RWPE2 (cell line): ENCODE results near the gene MPRIP.

Source experiments
- ATAC-seq: fragments of 200-7000 bp; cut with Tn5 transposase; 3 replicates; pipeline ENCODE4 v1.9.1; 2021; ENCODE audit warnings: low read depth
- DNase-seq: peaks from one replicate; pipeline ENCODE4 v3.0.0-alpha.2; 2020; ENCODE audit warnings: low spot score
- H3K27ac ChIP-seq: fragments of 450-650 bp; 2 replicates; pipeline ENCODE4 v1.5.1; 2017; ENCODE audit warnings: mild to moderate bottlenecking; ENCODE audit not compliant: poor library complexity, severe bottlenecking
- H3K27me3 ChIP-seq: fragments of 250-450 bp; sonication (Bioruptor Pico); 2 replicates; pipeline ENCODE4 v1.5.1; 2021; ENCODE audit warnings: mild to moderate bottlenecking, moderate library complexity; ENCODE audit not compliant: insufficient read depth, poor library complexity, severe bottlenecking
- H3K36me3 ChIP-seq: fragments of 250-450 bp; sonication (Bioruptor Pico); 2 replicates; pipeline ENCODE4 v1.5.1; 2020; ENCODE audit warnings: low read depth, mild to moderate bottlenecking, moderate library complexity
- H3K4me1 ChIP-seq: fragments of 250-450 bp; sonication (Bioruptor Pico); 2 replicates; pipeline ENCODE4 v1.5.1; 2021; ENCODE audit warnings: mild to moderate bottlenecking, moderate library complexity; ENCODE audit not compliant: insufficient read depth, poor library complexity, severe bottlenecking
- H3K4me3 ChIP-seq: fragments of 250-450 bp; sonication (Bioruptor Pico); 2 replicates; pipeline ENCODE4 v1.5.1; 2021; ENCODE audit warnings: mild to moderate bottlenecking, moderate library complexity; ENCODE audit not compliant: severe bottlenecking
- H3K9me3 ChIP-seq: fragments of 250-450 bp; sonication (Bioruptor Pico); 2 replicates; pipeline ENCODE4 v1.5.1; 2021; ENCODE audit warnings: mild to moderate bottlenecking, moderate library complexity; ENCODE audit not compliant: severe bottlenecking
- TF ChIP-seq, protein P1 (sequence below): fragments of 450-650 bp; IDR thresholded peaks from one replicate; pipeline ENCODE4 v1.5.1; 2017; ENCODE audit warnings: mild to moderate bottlenecking, moderate library complexity; ENCODE audit not compliant: poor library complexity, severe bottlenecking

MPRIP gene

DNA sequence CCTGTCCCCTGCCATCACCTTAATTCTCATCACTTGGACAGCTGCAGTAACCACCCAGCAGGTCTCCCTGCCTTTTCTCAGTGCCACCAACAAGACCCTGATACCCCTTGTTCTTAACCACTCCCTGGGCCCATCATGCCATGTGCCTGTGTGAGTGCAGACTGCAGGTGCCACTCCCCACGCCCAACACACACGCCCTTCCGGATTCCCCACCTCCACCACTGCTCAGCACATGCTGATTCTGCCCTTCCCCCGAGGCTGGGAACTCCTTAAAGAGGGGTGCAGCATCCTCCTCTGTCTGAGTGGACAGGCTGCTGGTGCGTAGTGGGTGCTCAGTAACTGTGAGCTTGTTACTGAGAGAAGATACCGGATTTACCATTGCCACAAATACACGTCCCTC lies 111.5 kb downstream of the MPRIP start:
- DNase-seq (no peak), ATAC-seq (no peak)
- Histone ChIP-seq H3K27ac (no peak overlapping the region), H3K4me1 (peaks cover 29% of the 10 kb centered on the region), H3K27me3 (no peaks in the 10 kb centered on the region), H3K36me3 (peaks cover 94% of the 10 kb centered on the region), H3K9me3 (no peaks in the 10 kb centered on the region), H3K4me3 (no peak overlapping the region)
- TF ChIP-seq, protein P1, sequence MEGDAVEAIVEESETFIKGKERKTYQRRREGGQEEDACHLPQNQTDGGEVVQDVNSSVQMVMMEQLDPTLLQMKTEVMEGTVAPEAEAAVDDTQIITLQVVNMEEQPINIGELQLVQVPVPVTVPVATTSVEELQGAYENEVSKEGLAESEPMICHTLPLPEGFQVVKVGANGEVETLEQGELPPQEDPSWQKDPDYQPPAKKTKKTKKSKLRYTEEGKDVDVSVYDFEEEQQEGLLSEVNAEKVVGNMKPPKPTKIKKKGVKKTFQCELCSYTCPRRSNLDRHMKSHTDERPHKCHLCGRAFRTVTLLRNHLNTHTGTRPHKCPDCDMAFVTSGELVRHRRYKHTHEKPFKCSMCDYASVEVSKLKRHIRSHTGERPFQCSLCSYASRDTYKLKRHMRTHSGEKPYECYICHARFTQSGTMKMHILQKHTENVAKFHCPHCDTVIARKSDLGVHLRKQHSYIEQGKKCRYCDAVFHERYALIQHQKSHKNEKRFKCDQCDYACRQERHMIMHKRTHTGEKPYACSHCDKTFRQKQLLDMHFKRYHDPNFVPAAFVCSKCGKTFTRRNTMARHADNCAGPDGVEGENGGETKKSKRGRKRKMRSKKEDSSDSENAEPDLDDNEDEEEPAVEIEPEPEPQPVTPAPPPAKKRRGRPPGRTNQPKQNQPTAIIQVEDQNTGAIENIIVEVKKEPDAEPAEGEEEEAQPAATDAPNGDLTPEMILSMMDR = no peak

DNA sequence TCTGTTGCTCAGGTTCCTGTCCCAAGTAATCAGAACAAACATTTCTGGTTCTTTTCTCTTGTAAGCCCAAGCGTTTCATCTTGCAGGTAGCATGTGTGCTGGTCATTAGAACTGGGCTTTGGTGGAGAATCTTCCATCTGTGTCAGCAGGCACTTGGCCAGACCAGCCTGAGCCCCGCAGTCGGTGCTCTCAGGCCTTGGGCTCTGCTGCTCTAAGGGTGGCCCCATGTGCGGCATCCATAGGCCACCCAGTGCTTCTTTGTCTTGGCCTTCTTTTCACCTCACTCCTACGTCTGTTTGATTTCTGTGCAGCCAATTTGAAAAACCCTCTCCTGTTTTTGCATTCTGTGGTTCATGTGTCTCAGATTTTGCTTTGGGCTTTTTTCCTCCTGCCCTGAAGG lies 112.3 kb downstream of the MPRIP start:
- no peaks in the 10 kb centered on the region for H3K9me3 ChIP-seq
- H3K4me1 ChIP-seq = peaks cover 29% of the 10 kb centered on the region
- no peak overlapping the region for H3K4me3 ChIP-seq
- ATAC-seq = no peak
- H3K27me3 ChIP-seq = no peaks in the 10 kb centered on the region
- H3K36me3 ChIP-seq = peaks cover 96% of the 10 kb centered on the region
- TF ChIP-seq, protein P1 = no peak
- no peak for DNase-seq
- H3K27ac ChIP-seq = peak overlapping the region; percentile 15

DNA sequence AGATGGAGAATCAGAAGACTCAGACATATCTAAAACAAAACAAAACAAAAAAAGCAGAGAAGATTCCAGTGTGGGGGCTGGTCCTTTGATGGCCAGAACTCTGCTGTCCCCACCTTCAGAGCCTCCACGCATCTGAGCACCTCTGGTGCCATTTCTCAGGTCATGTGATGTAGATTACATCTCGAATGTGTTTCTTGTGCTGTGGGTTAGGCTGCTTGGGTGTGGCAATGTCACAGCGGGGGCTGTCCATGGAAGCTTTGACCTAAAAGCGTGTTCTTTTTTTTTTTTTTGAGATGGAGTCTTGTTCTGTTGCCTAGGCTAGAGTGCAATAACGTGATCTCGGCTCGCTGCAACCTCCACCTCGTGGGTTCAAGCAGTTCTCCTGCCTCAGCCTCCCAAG lies 112.7 kb downstream of the MPRIP start:
- no peaks in the 10 kb centered on the region for H3K27me3 ChIP-seq
- no peak for ATAC-seq
- peaks cover 29% of the 10 kb centered on the region for H3K4me1 ChIP-seq
- TF ChIP-seq, protein P1 = no peak
- peak overlapping the region; percentile 15 for H3K27ac ChIP-seq
- H3K36me3 ChIP-seq = peaks cover 97% of the 10 kb centered on the region
- DNase-seq = no peak
- H3K4me3 ChIP-seq = no peak overlapping the region
- H3K9me3 ChIP-seq = no peaks in the 10 kb centered on the region

DNA sequence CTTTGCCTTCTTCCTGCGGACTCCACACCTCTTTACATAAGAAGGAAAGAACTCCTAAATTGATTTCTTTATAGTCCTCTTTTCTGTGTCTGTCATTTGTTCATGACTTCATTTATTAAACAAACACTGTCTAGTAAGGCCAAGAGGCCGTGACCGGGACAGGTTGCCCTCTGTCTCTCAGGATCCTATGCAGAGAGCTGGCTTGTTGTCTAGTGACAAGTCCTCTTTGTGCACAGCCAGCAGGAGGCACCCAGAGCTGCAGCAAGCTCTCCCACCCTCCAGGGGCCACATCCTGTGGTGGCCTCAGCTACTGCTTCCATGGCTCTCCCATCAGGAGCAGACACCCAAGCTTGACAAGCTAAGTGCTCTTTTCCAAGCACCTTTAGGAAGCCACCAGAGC lies 113.3 kb downstream of the MPRIP start:
- Histone ChIP-seq H3K4me1 (peaks cover 28% of the 10 kb centered on the region), H3K36me3 (peaks cover 97% of the 10 kb centered on the region), H3K4me3 (no peak overlapping the region), H3K27me3 (no peaks in the 10 kb centered on the region), H3K27ac (peak overlapping the region; percentile 15), H3K9me3 (no peaks in the 10 kb centered on the region)
- ATAC-seq (no peak), DNase-seq (no peak)
- TF ChIP-seq, protein P1 = no peak

DNA sequence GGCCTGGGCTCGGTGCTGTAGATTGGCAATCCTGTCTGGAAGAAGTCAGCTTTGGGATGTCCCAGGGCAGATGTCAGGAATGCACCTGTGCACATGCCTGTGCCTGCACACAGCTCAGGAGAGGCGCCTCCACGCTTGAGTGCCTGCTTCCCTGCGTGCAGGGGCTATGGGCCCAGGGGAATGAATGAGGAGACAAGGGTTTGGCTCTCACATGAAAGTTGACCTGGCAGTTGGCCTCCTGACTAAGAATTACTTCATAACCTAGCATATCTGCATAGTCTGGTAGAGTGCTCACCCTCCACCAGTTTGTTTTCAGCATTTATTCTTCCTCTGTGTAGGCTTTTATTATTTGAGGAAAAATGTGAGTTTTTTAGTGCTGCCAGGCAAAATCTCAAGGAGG lies 113.8 kb downstream of the MPRIP start:
- H3K9me3 ChIP-seq = no peaks in the 10 kb centered on the region
- DNase-seq = no peak

More for the DNA sequence above, 113.8 kb downstream of the MPRIP start:
- ATAC-seq = peak; percentile 51
- Histone ChIP-seq H3K36me3 (peaks cover 97% of the 10 kb centered on the region), H3K27me3 (no peaks in the 10 kb centered on the region), H3K4me1 (peaks cover 23% of the 10 kb centered on the region), H3K4me3 (no peak overlapping the region), H3K27ac (peak overlapping the region; percentile 15)
- TF ChIP-seq, protein P1 = no peak
